Measurements from ENCODE around the gene USP16. TPM values are rescaled to one million over a fixed set of nuclear protein-coding genes. Genes with fewer than 3 reads are reported as not detected.

The USP16 gene
- total RNA-seq, 2 experiments from 2014 or later: 36.0 to 39.9 TPM

DNA sequence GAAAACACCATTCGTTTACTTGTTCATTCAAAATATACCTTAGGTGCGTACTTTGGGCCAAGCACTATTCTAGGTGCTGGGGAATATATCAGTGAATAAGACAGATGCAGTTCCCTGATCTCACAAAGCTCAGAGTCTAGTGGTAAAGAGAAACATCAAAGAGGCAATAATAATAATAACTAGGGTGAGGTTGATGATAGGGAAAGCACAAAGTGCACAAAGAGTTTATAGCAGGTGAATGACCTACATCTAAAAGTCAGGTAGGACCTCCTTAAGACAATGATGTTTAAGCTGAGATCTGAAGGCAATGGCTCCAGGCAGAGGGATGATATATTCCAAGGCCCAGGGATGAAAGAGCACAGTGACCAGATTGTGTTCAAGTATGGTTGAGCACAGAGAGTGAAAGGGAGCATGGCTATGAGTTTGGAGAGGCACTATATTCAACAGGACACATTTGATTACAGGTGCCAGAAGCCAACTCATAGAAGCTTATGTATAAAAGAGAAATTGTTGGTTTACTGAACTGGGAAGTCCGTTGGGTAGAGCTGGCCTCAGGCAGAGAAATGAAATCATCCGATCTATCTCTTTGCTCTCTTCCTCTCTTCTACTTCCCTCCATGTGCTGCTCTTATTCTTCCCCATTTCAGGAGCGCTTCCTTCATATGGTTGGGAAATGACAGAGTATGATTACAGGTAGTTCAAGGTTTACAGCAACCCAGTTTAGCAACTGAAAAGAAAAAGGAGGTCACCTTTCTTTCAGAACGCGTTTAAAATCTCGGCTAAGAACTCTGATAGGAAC is 71.9 kb downstream of the USP16 start:
- H3K27ac Mint-ChIP-seq: no peak overlapping the region
- no peak overlapping the region for H3K4me3 Mint-ChIP-seq
- DNase-seq: no peak
- H3K9me3 Mint-ChIP-seq: no peaks in the 10 kb centered on the region
- H3K4me1 Mint-ChIP-seq: peaks cover 5% of the 10 kb centered on the region
- POLR2A ChIA-PET: interaction anchor here (0.7 kb wide), 1 partner anchor 205 kb away, joined by 3 read pairs; no protein-coding TSS in a partner anchor
- CTCF ChIA-PET: interaction anchor here (0.5 to 1.7 kb wide), 4 partner anchors 9 to 280 kb away, joined by 3 to 5 read pairs (median 4); no protein-coding TSS in a partner anchor
- H3K27me3 Mint-ChIP-seq: peaks cover 1% of the 10 kb centered on the region
- peaks cover 6% of the 10 kb centered on the region for H3K36me3 Mint-ChIP-seq (ENCODE audit: low read depth)

DNA sequence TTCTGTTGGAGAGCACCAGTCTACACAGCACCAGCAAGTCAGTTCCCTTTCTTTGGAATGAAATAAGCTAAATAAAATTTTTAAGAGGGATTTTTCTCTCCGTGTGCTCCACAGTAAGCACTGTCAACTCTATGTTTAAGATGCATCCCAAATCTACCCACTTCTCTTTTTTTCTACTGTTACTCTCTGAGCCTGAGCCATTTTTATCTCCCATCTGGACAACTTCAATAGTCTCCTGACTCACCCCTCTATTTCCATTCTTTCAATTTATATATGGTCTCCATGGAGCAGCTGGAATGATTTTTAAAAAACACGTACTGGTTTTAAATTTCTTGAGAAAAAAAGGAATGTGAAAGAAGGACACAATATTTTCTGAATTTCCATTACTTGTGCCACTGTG is 73.7 kb downstream of the USP16 start:
- Mint-ChIP-seq H3K4me3 (no peak overlapping the region), H3K36me3 (ENCODE audit: low read depth) (peaks cover 6% of the 10 kb centered on the region), H3K9me3 (no peaks in the 10 kb centered on the region), H3K27me3 (peaks cover 1% of the 10 kb centered on the region), H3K27ac (no peak overlapping the region), H3K4me1 (peaks cover 1% of the 10 kb centered on the region)
- CTCF ChIA-PET: interaction anchor here (1.4 to 1.5 kb wide), 2 partner anchors 18 to 136 kb away, joined by 4 read pairs; no protein-coding TSS in a partner anchor
- DNase-seq: no peak
- POLR2A ChIA-PET: no interaction called here

GRCh38 chr21:29102791-29103257 is 78.4 kb downstream of the USP16 start:
- ChIA-PET CTCF (interaction anchor here (0.7 to 1.0 kb wide), 2 partner anchors 10 to 13 kb away, joined by 3 to 4 read pairs; no protein-coding TSS in a partner anchor), POLR2A (no interaction called here)
- DNase-seq: no peak
- no peaks in the 10 kb centered on the region for H3K9me3 Mint-ChIP-seq
- H3K27me3 Mint-ChIP-seq: no peaks in the 10 kb centered on the region
- peaks cover 4% of the 10 kb centered on the region for H3K36me3 Mint-ChIP-seq (ENCODE audit: low read depth)
- H3K27ac Mint-ChIP-seq: no peak overlapping the region
- peaks cover 1% of the 10 kb centered on the region for H3K4me1 Mint-ChIP-seq
- H3K4me3 Mint-ChIP-seq: no peak overlapping the region

Other genes with a start within 250 kb of the USP16 start
- gene LTN1, start 31.8 kb upstream of the USP16 start, total RNA-seq: 10 to 100 TPM; 25.7 to 27.4 TPM
- 10 to 100 TPM; 10.8 to 11.5 TPM for gene RWDD2B, start 5.3 kb upstream of the USP16 start, total RNA-seq
- 100 to 1,000 TPM; 210 to 235 TPM for gene CCT8, start 49.0 kb downstream of the USP16 start, total RNA-seq
- 1 to 10 TPM; 5.0 to 6.6 TPM for gene MAP3K7CL, start 106.0 kb downstream of the USP16 start, total RNA-seq

Measured in activated CD4-positive, alpha-beta T cell treated with anti-CD3 and anti-CD28 coated beads, Interleukin-2, amount 10 ng/mL, durations not matched to agents 7 days and 5 days (primary cell).